GM12873 (cell line): ENCODE data around the gene TMSB4X.

Source experiments
- TF ChIP-seq, protein P1 (sequence below): IDR thresholded peaks from 2 replicates; pipeline ENCODE4 v1.5.1; 2012; ENCODE audit warnings: low read depth, mild to moderate bottlenecking, moderate library complexity, low read length, control low read depth; ENCODE audit not compliant: insufficient read depth; ENCODE audit errors: missing control alignments

TMSB4X gene

DNA sequence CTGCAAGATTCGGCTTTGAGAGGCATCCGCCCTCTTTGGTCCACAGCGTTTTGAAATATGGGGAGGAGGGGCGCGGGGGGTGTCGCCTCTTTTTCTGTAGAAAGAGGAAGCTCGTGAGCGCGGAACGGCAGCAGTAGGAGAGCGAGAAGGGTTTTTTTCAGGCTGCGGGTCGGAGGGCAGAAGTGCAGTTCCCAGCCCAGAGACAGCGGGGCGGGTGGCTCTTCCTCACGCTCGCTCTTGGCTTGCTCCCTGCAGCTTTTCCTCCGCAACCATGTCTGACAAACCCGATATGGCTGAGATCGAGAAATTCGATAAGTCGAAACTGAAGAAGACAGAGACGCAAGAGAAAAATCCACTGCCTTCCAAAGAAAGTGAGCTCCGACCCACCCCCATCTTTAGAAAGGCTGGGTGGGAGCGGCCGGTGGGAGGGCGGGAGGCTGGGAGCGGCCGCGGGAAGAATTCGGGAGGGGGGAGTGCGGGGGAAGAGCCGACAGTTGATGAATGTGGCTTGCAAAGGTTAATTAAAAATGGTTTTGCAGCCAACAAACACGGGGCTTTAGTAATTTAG is 1.2 kb downstream of the TMSB4X start:
- TF ChIP-seq, protein P1, sequence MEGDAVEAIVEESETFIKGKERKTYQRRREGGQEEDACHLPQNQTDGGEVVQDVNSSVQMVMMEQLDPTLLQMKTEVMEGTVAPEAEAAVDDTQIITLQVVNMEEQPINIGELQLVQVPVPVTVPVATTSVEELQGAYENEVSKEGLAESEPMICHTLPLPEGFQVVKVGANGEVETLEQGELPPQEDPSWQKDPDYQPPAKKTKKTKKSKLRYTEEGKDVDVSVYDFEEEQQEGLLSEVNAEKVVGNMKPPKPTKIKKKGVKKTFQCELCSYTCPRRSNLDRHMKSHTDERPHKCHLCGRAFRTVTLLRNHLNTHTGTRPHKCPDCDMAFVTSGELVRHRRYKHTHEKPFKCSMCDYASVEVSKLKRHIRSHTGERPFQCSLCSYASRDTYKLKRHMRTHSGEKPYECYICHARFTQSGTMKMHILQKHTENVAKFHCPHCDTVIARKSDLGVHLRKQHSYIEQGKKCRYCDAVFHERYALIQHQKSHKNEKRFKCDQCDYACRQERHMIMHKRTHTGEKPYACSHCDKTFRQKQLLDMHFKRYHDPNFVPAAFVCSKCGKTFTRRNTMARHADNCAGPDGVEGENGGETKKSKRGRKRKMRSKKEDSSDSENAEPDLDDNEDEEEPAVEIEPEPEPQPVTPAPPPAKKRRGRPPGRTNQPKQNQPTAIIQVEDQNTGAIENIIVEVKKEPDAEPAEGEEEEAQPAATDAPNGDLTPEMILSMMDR, result no peak

DNA sequence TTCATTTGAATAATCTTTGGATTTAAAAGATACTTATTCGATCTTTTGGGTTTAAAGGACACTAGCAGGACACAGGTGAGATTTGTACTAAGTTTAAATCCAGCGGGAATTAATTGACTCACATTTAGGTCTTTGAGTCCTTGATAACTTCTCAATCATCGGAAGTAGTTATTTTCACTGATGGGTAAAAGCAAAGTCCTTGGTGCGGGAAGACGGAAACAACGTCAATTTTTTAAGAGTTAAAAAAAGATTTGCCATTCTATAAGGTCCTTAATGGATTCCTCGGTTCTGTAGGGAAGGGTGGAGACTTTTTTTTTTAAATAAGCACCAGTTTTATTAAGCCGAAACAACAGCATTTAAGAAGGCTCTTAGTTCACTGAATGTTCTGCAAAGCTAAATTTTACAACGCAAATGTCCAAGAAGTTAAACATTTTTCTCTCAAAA is 2.9 kb downstream of the TMSB4X start:
- TF ChIP-seq, protein P1, result no peak

DNA sequence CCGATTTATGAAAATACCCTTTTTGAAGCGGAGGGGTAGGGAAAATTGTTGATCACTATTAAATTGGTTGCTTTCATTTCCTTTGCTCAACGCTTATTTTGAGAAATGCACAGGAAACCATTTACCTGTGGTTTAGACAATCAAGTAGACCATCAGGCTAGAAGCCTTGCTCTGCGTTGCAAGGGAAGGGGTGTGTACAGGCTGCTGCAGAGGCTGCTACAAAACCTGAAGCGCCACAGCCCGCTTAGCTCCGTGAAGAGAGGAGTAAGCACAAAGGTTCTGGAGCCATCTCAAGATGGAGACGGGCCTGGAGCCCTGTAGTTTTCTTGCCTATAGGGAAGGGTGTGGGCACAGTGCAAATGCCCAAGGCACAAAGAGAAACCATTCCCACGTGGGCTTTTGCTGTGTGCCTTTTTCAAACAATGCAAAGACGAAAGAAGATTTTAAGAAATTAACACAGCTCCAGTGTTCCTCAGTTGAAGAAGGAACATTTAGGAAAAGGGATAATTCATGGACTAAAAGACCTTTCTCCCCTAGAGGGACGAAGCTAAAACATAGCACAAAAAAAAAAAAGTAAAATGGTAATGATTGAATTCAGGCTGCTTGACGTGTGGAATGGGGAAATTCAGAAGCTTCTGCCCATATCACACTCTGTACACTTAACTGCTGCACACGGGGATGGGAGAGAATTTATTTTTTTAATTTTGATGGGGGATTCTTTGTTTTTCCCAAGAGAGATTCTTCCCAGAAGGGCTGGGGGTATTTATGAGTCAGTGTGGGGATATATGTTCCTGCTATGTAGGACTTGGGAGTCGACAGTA is 3.5 kb downstream of the TMSB4X start:
- TF ChIP-seq, protein P1, result no peak

DNA sequence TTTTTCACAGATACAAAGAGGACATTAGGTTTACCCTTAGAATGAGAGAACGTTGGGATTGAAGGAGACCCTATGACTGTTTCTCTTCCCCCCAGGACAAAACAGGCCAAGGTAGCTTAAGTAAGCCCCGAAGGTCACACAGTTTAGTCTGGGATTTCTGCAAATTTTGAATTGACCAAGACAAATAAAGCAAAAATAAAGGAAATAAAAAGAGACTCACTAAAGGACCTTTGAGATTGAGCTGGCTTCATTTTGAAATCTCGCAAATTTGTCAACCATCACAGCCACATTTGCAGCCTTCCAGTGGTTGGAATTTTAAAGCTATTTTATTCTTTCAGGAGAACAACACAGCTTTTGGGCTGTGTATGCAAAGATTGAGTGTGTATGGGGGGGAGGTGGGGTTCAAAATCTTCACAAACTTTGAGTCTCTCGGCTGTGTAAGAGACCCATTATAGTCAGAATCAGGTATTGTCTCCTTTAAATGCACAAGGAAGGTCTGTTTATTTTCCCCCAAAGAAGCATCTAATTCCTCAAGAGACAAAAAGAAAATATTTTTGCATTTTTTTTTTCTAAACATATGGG is 4.2 kb downstream of the TMSB4X start:
- TF ChIP-seq, protein P1, result no peak

DNA sequence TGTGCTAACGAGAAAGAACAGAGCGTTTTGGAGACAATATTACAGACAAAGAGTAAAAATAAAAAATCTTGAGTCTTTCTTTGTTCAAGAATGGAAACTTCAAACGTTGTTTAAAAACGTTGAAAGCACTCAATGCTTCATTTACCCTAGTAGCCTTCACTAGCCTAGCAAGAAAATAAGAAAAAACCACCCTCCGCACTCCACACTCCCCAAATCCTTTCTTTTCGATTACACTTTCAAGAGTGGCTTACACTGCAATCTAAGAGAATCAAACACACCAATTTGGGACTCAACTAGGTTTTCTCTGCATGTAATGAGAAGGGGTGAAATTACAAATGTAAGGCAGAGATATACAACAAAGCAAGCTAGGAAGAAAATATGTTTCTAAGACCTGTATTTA is 4.7 kb downstream of the TMSB4X start:
- TF ChIP-seq, protein P1, result no peak

DNA sequence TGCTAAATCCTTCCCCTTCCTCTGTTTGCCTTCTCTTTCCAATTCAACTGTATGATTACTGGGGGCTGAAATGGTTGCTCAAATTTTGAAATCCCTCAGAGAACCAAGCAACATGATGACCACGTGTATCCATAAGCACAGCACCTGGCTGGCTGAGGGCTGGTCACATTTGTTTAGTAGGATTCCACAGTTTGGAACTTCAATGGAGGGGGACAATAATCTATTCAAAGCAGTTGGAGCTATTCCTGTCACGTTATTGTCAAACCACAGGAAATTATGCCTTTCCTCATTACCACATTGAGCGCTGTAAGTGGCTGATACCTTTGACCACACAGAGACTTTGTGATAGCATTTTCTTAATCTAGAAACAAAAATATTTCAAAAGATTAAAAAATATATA is 7.0 kb downstream of the TMSB4X start:
- TF ChIP-seq, protein P1, result no peak

DNA sequence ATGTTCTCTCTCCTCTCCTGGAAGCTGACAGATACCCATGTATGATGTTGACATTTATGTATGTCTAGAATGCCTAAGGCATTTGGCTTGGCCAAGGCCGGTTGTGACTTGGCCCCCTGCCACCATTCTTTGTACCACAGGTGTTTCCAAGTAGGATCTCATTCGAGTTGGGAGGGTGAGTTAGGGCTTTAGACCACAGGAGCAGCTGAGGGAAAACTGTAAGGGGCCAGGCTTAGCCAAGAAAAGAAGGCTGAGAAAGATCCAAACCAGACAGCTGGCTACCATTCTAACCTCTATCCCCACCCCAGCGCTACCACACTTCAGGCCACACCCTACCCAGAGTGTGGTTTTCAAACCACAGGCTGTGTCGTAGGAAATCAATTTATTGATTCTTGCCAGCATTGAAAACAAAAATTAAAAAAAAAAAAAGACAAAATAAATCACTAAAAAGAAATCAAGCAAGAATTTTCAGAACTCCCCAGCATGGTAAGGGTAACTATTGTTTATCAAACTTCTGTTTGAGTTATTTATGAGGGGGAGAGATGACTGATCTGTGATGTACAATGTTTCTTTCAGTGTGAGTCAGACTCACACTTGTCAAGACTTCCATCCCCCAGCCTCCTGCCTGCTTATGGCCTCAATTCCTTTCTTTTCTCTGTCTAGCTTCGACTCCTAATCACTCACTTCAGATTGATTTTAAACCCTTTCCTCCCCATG is 9.9 kb downstream of the TMSB4X start:
- TF ChIP-seq, protein P1, result no peak
